OCI-LY7 (cell line): ENCODE data around the gene GGA1. TPM values are rescaled to one million over a fixed set of nuclear protein-coding genes. Genes with fewer than 3 reads are reported as not detected.

Source experiments
- BruUV-seq: library from RNA; stranded (reverse); fragments of 400-500 nt; replicated peaks from 2 replicates; lab custom pipeline; 2021; lab: Mats Ljungman, UMichigan
- CTCF ChIA-PET: fragments of 300-600 bp; sonication (Branson Sonifier 250); formaldehyde crosslinking; loops from one replicate; lab custom pipeline; 2022; ENCODE audit warnings: antibody characterized with exemption; ENCODE audit not compliant: unreplicated experiment; lab: Charles Lee
- POLR2A ChIA-PET: fragments of 300-600 bp; sonication (Branson Sonifier 250); formaldehyde crosslinking; loops from one replicate; lab custom pipeline; 2022; ENCODE audit warnings: antibody characterized with exemption; lab: Charles Lee
- DNase-seq: peaks from one replicate; pipeline ENCODE4 v3.0.0-alpha.2; 2015; ENCODE audit warnings: low spot score
- H2AFZ ChIP-seq: fragments of 200-600 bp; sonication (generic), shearing (Covaris generic); 2 replicates; pipeline ENCODE4 v1.6.1; 2014; ENCODE audit warnings: mild to moderate bottlenecking, antibody characterized with exemption, low read length, moderate library complexity
- H3K27ac ChIP-seq: fragments of 200-600 bp; sonication (generic); 2 replicates; pipeline ENCODE4 v1.5.1; 2014; ENCODE audit warnings: mixed run types, low read depth, mild to moderate bottlenecking, moderate library complexity, low read length, inconsistent platforms; ENCODE audit not compliant: poor library complexity, severe bottlenecking
- H3K36me3 ChIP-seq: fragments of 200-600 bp; sonication (generic); 2 replicates; pipeline ENCODE4 v1.6.1; 2014; ENCODE audit warnings: mild to moderate bottlenecking, antibody characterized with exemption, low read length, moderate library complexity, mixed read lengths; ENCODE audit not compliant: insufficient read depth
- H3K4me1 ChIP-seq: fragments of 200-600 bp; sonication (generic); 2 replicates; pipeline ENCODE4 v1.5.1; 2014; ENCODE audit warnings: mild to moderate bottlenecking, low read length; ENCODE audit not compliant: insufficient read depth, poor library complexity, severe bottlenecking
- H3K4me2 ChIP-seq: fragments of 200-600 bp; sonication (generic); 2 replicates; pipeline ENCODE4 v1.6.1; 2014; ENCODE audit warnings: mild to moderate bottlenecking, low read length
- H3K4me3 ChIP-seq: fragments of 200-600 bp; sonication (generic); 2 replicates; pipeline ENCODE4 v1.5.1; 2014; ENCODE audit warnings: mild to moderate bottlenecking, low read depth, low read length; ENCODE audit not compliant: poor library complexity, severe bottlenecking
- H3K79me2 ChIP-seq: fragments of 200-600 bp; sonication (generic); 2 replicates; pipeline ENCODE4 v1.6.1; 2016; ENCODE audit warnings: low read depth, mild to moderate bottlenecking, low read length, moderate library complexity, mixed read lengths; ENCODE audit not compliant: insufficient read depth
- H3K9me2 ChIP-seq: fragments of 200-600 bp; sonication (generic); 2 replicates; pipeline ENCODE4 v1.6.1; 2016; ENCODE audit warnings: mild to moderate bottlenecking, low read length, mixed read lengths; ENCODE audit not compliant: insufficient read depth
- H3K9me3 ChIP-seq: fragments of 200-600 bp; sonication (generic); 2 replicates; pipeline ENCODE4 v1.6.1; 2014; ENCODE audit warnings: mild to moderate bottlenecking, mixed run types, low read length, mixed read lengths
- H4K20me1 ChIP-seq: fragments of 200-600 bp; sonication (generic); 2 replicates; pipeline ENCODE4 v1.6.1; 2014; ENCODE audit warnings: mild to moderate bottlenecking, antibody characterized with exemption, low read length, moderate library complexity, mixed read lengths; ENCODE audit not compliant: insufficient read depth
- CTCF ChIP-seq: fragments of 200-600 bp; sonication (generic); conservative IDR thresholded peaks from 2 replicates; pipeline ENCODE4 v1.5.1; 2014; ENCODE audit warnings: mild to moderate bottlenecking, antibody characterized with exemption, low read length, moderate library complexity, mixed read lengths
- EZH2phosphoT487 ChIP-seq: fragments of 200-600 bp; sonication (generic); IDR thresholded peaks from 2 replicates; pipeline ENCODE4 v1.6.1; 2018; ENCODE audit warnings: low read depth, borderline replicate concordance, mild to moderate bottlenecking, mixed run types, antibody characterized with exemption, low read length, moderate library complexity, mixed read lengths
- intact Hi-C: fragments of 100-400 bp; cut with micrococcal nuclease; formaldehyde crosslinking; loops from one replicate; pipeline ENCODE4 v1.10.0; 2022; ENCODE audit not compliant: unreplicated experiment
- total RNA-seq, 2 experiments: library from RNA; depleted of rRNA in 1 of 2; stranded (reverse); fragments of >200 nt in 1 of 2; shearing (Covaris generic) in 1 of 2; gene quantifications; 2 replicates each; pipeline ENCODE4 v1.2.3, GENCODE V29; 2014 to 2022

Gene GGA1
- total RNA-seq, 2 experiments from 2014 or later: 127 to 172 TPM

DNA sequence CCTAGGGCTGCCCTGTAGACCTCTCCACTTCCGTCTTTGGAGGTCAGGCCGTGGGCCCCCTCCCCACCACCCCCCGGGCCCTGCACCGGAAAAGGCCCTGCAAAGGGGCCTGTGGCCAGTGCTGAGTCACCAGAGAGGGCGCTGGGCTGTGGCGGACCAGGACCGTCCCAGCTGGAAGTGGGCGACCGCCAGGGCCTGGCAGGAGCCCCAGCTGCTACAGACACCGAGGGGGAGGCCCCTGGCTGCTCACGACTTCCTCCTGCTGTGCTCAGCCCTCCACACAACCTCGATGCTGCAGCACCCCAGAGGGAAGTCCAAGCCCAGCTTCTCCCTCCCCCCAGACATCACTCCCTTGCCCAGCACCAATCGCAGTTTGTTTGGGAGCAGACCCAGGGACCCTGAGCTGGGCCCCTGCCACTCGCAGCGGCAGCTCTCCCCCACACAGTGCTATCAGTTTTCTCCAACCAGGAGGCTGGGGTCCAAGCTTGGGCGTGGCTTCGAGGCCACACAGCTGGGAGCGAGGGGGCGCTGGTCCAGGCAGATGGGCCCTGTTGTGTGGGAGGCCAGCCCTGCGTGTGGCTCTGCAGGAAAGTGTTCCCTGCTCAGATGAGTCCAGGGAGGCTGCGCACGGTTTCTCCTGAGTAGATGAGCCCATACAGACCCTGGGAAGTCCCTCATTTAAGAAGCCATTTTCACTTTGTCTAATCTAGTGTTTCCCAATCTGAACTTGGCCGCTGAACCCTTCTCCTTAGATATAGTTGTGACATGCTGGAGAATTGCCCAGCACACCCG is 25.2 kb downstream of the GGA1 start:
- Histone ChIP-seq H3K79me2 (no peaks in the 10 kb centered on the region), H3K9me2 (no peaks in the 10 kb centered on the region), H3K4me2 (peak overlapping the region; percentile 45), H3K4me3 (no peak overlapping the region), H3K4me1 (peaks cover 31% of the 10 kb centered on the region), H2AFZ (no peak overlapping the region), H3K9me3 (no peaks in the 10 kb centered on the region), H4K20me1 (no peaks in the 10 kb centered on the region), H3K36me3 (peaks cover 38% of the 10 kb centered on the region; the same call in 1 of the 2 replicates), H3K27ac (peak overlapping the region; percentile 56)
- ChIA-PET CTCF (interaction anchor here (0.5 to 1.6 kb wide), 3 partner anchors 9 to 24 kb away, joined by 3 to 6 read pairs (median 4); partner anchors contain the start of gene PDXP), POLR2A (interaction anchor here (0.6 to 1.1 kb wide), 4 partner anchors 10 to 154 kb away, joined by 3 to 4 read pairs (median 4); partner anchors contain the start of genes GGA1 and PDXP)
- DNase-seq: peak; percentile 65
- TF ChIP-seq CTCF (peak; percentile 24; the same call in 1 of the 2 replicates), EZH2phosphoT487 (no peak)
- intact Hi-C loops: no loop called here
- BruUV-seq: no TSS peak

GRCh38 chr22:37634417-37634924 is 25.8 kb downstream of the GGA1 start:
- CTCF ChIA-PET: interaction anchor here (1.1 to 1.6 kb wide), 2 partner anchors 9 to 24 kb away, joined by 4 to 6 read pairs; partner anchors contain the start of gene PDXP
- Histone ChIP-seq H3K36me3 (peaks cover 32% of the 10 kb centered on the region; the same call in 1 of the 2 replicates), H3K79me2 (no peaks in the 10 kb centered on the region), H3K4me2 (peak overlapping the region; percentile 45; the same call in 1 of the 2 replicates), H3K27ac (peak overlapping the region; percentile 56), H3K4me1 (peaks cover 37% of the 10 kb centered on the region), H3K9me3 (no peaks in the 10 kb centered on the region), H3K9me2 (no peaks in the 10 kb centered on the region), H3K4me3 (no peak overlapping the region), H2AFZ (no peak overlapping the region), H4K20me1 (no peaks in the 10 kb centered on the region)
- intact Hi-C loops: no loop called here
- TF ChIP-seq EZH2phosphoT487 (no peak), CTCF (no peak; the same call in 1 of the 2 replicates)
- BruUV-seq: no TSS peak
- no peak for DNase-seq
- POLR2A ChIA-PET: interaction anchor here (1.0 to 1.1 kb wide), 3 partner anchors 9 to 26 kb away, joined by 3 to 4 read pairs (median 4); partner anchors contain the start of genes GGA1 and PDXP
